Hepatocyte (in vitro differentiated cells): ENCODE results near the gene GFRAL. TPM values are rescaled to one million over a fixed set of nuclear protein-coding genes. Genes with fewer than 3 reads are reported as not detected.
A peak's percentile ranks its signal among the peaks of the same experiment; 100 is the strongest.

Source experiments
- DNase-seq: peaks from one replicate; pipeline ENCODE4 v3.0.0-alpha.2; 2016; ENCODE audit warnings: low spot score
- H2AFZ ChIP-seq: fragments of 200-600 bp; sonication (generic); 2 replicates; pipeline ENCODE4 v1.6.0; 2016; ENCODE audit warnings: antibody characterized with exemption, mild to moderate bottlenecking
- H3K27ac ChIP-seq: fragments of 200-600 bp; sonication (generic); 2 replicates; pipeline ENCODE4 v1.5.1; 2016; ENCODE audit warnings: mild to moderate bottlenecking
- H3K27me3 ChIP-seq: fragments of 200-600 bp; sonication (generic); 2 replicates; pipeline ENCODE4 v1.6.1; 2016
- H3K36me3 ChIP-seq: fragments of 200-600 bp; sonication (generic); replicated peaks from 2 replicates; pipeline ENCODE4 v1.5.1; 2016; ENCODE audit warnings: low read depth; ENCODE audit not compliant: insufficient read depth
- H3K4me1 ChIP-seq: fragments of 200-600 bp; sonication (generic); 2 replicates; pipeline ENCODE4 v1.5.1; 2016; ENCODE audit warnings: mild to moderate bottlenecking, moderate library complexity; ENCODE audit not compliant: insufficient read depth
- H3K4me2 ChIP-seq: fragments of 200-600 bp; sonication (generic); 2 replicates; pipeline ENCODE4 v1.6.0; 2016
- H3K4me3 ChIP-seq: fragments of 200-600 bp; sonication (generic); 2 replicates; pipeline ENCODE4 v1.5.1; 2016; ENCODE audit warnings: mild to moderate bottlenecking
- H3K79me2 ChIP-seq: fragments of 200-600 bp; sonication (generic); 2 replicates; pipeline ENCODE4 v1.6.0; 2017; ENCODE audit warnings: mild to moderate bottlenecking
- H3K9me2 ChIP-seq: fragments of 200-600 bp; sonication (generic); replicated peaks from 2 replicates; pipeline ENCODE4 v1.6.0; 2017; ENCODE audit warnings: mild to moderate bottlenecking; ENCODE audit not compliant: insufficient read depth
- H3K9me3 ChIP-seq: fragments of 200-600 bp; sonication (generic); 2 replicates; pipeline ENCODE4 v1.5.1; 2016; ENCODE audit warnings: low read depth, mild to moderate bottlenecking
- H4K20me1 ChIP-seq: fragments of 200-600 bp; sonication (generic); 2 replicates; pipeline ENCODE4 v1.6.0; 2016; ENCODE audit warnings: mild to moderate bottlenecking; ENCODE audit not compliant: insufficient read depth, poor library complexity, severe bottlenecking
- EZH2 ChIP-seq: fragments of 200-600 bp; sonication (generic); IDR thresholded peaks from 2 replicates; pipeline ENCODE4 v1.6.1; 2016; ENCODE audit warnings: antibody characterized with exemption, mild to moderate bottlenecking, borderline replicate concordance
- EZH2phosphoT487 ChIP-seq: fragments of 200-600 bp; sonication (generic); IDR thresholded peaks from one replicate; pipeline ENCODE4 v1.6.1; 2018; ENCODE audit warnings: antibody characterized with exemption, mild to moderate bottlenecking, low read depth, moderate library complexity; ENCODE audit not compliant: unreplicated experiment, severe bottlenecking
- WGBS: methylation state at CpG from one replicate; pipeline ENCODE4 v1.1.6; 2016; ENCODE audit warnings: low lambda C conversion rate; ENCODE audit errors: missing lambda C conversion rate; 5-methylcytosine and 5-hydroxymethylcytosine counted together
- polyA plus RNA-seq: library from polyadenylated mRNA; unstranded; fragments of >200 nt; fragmentation: Nextera tagmentation; extraction: Ambion mirVana; gene quantifications from 2 replicates; pipeline ENCODE4 v1.2.1, GENCODE V29; 2016
- total RNA-seq: library from RNA; depleted of rRNA; stranded (reverse); fragments of >200 nt; gene quantifications from 2 replicates; pipeline ENCODE4 v1.2.3, GENCODE V29; 2014
- TF ChIP-seq, protein P1 (sequence below): fragments of 200-600 bp; sonication (generic); IDR thresholded peaks from 2 replicates; pipeline ENCODE4 v1.5.1; 2016; ENCODE audit warnings: antibody characterized with exemption, mild to moderate bottlenecking; ENCODE audit not compliant: poor library complexity

GFRAL gene, protein sequence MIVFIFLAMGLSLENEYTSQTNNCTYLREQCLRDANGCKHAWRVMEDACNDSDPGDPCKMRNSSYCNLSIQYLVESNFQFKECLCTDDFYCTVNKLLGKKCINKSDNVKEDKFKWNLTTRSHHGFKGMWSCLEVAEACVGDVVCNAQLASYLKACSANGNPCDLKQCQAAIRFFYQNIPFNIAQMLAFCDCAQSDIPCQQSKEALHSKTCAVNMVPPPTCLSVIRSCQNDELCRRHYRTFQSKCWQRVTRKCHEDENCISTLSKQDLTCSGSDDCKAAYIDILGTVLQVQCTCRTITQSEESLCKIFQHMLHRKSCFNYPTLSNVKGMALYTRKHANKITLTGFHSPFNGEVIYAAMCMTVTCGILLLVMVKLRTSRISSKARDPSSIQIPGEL
- total RNA-seq = not detected in 2 replicates
- polyA plus RNA-seq = not detected in 2 replicates

DNA sequence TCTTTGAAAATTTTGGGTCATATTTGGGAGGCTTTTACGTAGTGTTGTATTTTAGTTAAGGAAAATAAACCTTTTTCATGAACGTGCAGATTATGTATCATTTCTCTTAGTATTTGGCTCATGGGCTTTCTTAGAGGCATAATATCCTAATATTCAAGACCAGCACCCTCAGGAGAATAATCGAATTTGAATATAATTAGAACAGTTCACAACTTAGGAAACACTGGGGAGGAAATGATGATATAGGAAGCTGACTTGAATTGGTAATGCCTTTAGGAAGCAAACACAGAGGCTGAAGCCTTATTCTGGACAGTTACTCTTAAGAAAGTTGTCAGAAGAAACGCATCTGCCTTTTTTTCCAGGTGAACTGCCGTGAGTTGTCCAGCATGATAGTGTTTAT lies at the start of gene GFRAL:
Gene GFRAL, plus strand, starts transcription at position 301 of the 400 bp plus-strand sequence. Its CDS starts 86 bp downstream, at position 387.
- H3K4me2 ChIP-seq = no peak within 1 kb of the TSS
- no peak for DNase-seq
- H3K4me3 ChIP-seq = no peak within 1 kb of the TSS
- H3K27me3 ChIP-seq = no peaks in the 10 kb centered on the region
- no peak for TF ChIP-seq EZH2
- TF ChIP-seq, protein P1, sequence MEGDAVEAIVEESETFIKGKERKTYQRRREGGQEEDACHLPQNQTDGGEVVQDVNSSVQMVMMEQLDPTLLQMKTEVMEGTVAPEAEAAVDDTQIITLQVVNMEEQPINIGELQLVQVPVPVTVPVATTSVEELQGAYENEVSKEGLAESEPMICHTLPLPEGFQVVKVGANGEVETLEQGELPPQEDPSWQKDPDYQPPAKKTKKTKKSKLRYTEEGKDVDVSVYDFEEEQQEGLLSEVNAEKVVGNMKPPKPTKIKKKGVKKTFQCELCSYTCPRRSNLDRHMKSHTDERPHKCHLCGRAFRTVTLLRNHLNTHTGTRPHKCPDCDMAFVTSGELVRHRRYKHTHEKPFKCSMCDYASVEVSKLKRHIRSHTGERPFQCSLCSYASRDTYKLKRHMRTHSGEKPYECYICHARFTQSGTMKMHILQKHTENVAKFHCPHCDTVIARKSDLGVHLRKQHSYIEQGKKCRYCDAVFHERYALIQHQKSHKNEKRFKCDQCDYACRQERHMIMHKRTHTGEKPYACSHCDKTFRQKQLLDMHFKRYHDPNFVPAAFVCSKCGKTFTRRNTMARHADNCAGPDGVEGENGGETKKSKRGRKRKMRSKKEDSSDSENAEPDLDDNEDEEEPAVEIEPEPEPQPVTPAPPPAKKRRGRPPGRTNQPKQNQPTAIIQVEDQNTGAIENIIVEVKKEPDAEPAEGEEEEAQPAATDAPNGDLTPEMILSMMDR = no peak
- TF ChIP-seq EZH2phosphoT487 = no peak
- no peaks in the 10 kb centered on the region for H4K20me1 ChIP-seq
- no peaks in the 10 kb centered on the region for H3K4me1 ChIP-seq
- no peaks in the 10 kb centered on the region for H3K79me2 ChIP-seq
- H3K9me3 ChIP-seq = no peaks in the 10 kb centered on the region
- no peaks in the 10 kb centered on the region for H3K9me2 ChIP-seq
- no peak within 1 kb of the TSS for H3K27ac ChIP-seq
- no peak within 1 kb of the TSS for H2AFZ ChIP-seq
- no peaks in the 10 kb centered on the region for H3K36me3 ChIP-seq
- 86% methylated on average over 5 of the region's 5 CpGs for WGBS

DNA sequence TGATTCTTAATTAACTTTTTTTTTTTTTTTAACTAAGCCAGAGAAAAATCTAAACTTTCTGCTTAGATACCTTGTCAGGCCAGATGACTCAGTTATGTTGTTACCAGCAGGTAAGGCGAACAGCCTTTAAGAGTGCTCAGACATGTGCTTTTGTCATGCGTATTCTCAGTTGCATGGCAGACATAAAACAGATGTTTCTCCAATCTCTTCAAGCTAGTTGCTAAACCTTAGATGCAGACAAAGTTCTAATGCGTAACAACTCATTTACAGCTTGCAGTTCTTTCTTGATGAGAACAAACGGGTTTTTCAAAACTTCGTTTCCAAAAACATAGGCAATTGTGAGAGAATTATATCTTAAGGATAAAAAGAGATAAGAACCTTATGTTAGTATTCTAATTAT lies 49.6 kb upstream of the GFRAL start:
- H3K79me2 ChIP-seq = no peaks in the 10 kb centered on the region
- DNase-seq = peak; percentile 29
- peaks cover 11% of the 10 kb centered on the region for H3K4me1 ChIP-seq
- H3K27me3 ChIP-seq = no peaks in the 10 kb centered on the region
- H3K4me2 ChIP-seq = peak overlapping the region; percentile 64
- H3K9me2 ChIP-seq = no peaks in the 10 kb centered on the region
- peak overlapping the region; percentile 43 for H2AFZ ChIP-seq
- 64% methylated on average over 5 of the region's 5 CpGs for WGBS
- no peaks in the 10 kb centered on the region for H3K9me3 ChIP-seq
- H3K27ac ChIP-seq = peak overlapping the region; percentile 47
- no peaks in the 10 kb centered on the region for H4K20me1 ChIP-seq
- TF ChIP-seq EZH2 (no peak), EZH2phosphoT487 (no peak)
- TF ChIP-seq, protein P1 = no peak
- H3K36me3 ChIP-seq = no peaks in the 10 kb centered on the region
- no peak overlapping the region for H3K4me3 ChIP-seq

GRCh38 chr6:55281215-55281614 lies 46.1 kb upstream of the GFRAL start:
- WGBS = 53% methylated on average over 4 of the region's 4 CpGs
- TF ChIP-seq EZH2 = no peak
- H3K9me3 ChIP-seq = no peaks in the 10 kb centered on the region

DNA sequence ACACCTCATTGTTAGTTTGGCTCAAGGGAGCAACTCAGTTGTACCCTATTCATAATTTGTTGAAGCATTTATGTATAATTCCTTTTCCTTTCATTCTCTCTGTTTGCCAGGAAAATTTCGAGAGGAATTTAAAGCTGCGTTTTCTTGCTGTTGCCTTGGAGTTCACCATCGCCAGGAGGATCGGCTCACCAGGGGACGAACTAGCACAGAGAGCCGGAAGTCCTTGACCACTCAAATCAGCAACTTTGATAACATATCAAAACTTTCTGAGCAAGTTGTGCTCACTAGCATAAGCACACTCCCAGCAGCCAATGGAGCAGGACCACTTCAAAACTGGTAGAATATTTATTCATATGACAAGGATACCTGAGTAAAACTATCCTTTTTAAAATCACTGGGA lies 45.2 kb upstream of the GFRAL start:
- Histone ChIP-seq H3K27me3 (no peaks in the 10 kb centered on the region), H3K79me2 (no peaks in the 10 kb centered on the region), H2AFZ (no peak overlapping the region), H4K20me1 (no peaks in the 10 kb centered on the region), H3K4me1 (peaks cover 9% of the 10 kb centered on the region), H3K36me3 (no peaks in the 10 kb centered on the region), H3K4me3 (no peak overlapping the region), H3K9me2 (no peaks in the 10 kb centered on the region), H3K4me2 (no peak overlapping the region), H3K27ac (no peak overlapping the region), H3K9me3 (no peaks in the 10 kb centered on the region)
- WGBS = 76% methylated on average over 6 of the region's 6 CpGs
- no peak for DNase-seq
- TF ChIP-seq, protein P1 = no peak
- TF ChIP-seq EZH2 (no peak), EZH2phosphoT487 (no peak)

More at GRCh38 chr6:55281215-55281614, 46.1 kb upstream of the GFRAL start:
- Histone ChIP-seq H3K4me1 (peaks cover 11% of the 10 kb centered on the region), H3K4me3 (no peak overlapping the region), H3K9me2 (no peaks in the 10 kb centered on the region), H3K27me3 (no peaks in the 10 kb centered on the region), H3K4me2 (no peak overlapping the region), H4K20me1 (no peaks in the 10 kb centered on the region), H3K27ac (no peak overlapping the region), H2AFZ (no peak overlapping the region), H3K79me2 (no peaks in the 10 kb centered on the region), H3K36me3 (no peaks in the 10 kb centered on the region)
- DNase-seq = peak; percentile 22
